Measurements from ENCODE around the gene SLC29A1. TPM values are rescaled to one million over a fixed set of nuclear protein-coding genes. Genes with fewer than 3 reads are reported as not detected.

The SLC29A1 gene
- total RNA-seq, 2 experiments from 2014 or later: 47.6 to 50.0 TPM

GRCh38 chr6:44199883-44200282 is 23.5 kb upstream of the SLC29A1 start:
- H3K4me1 Mint-ChIP-seq (ENCODE audit: low read depth): no peaks in the 10 kb centered on the region
- peaks cover 2% of the 10 kb centered on the region for H3K27me3 Mint-ChIP-seq
- no peak overlapping the region for H3K27ac Mint-ChIP-seq
- no peak overlapping the region for H3K4me3 Mint-ChIP-seq
- no peaks in the 10 kb centered on the region for H3K9me3 Mint-ChIP-seq
- DNase-seq: no peak
- intact Hi-C loops (cut with micrococcal nuclease): no loop called here
- no peaks in the 10 kb centered on the region for H3K36me3 Mint-ChIP-seq
- ChIA-PET CTCF (interaction anchor here (0.6 kb wide), 1 partner anchor 27 kb away, joined by 3 read pairs; no protein-coding TSS in a partner anchor), POLR2A (no interaction called here)

DNA sequence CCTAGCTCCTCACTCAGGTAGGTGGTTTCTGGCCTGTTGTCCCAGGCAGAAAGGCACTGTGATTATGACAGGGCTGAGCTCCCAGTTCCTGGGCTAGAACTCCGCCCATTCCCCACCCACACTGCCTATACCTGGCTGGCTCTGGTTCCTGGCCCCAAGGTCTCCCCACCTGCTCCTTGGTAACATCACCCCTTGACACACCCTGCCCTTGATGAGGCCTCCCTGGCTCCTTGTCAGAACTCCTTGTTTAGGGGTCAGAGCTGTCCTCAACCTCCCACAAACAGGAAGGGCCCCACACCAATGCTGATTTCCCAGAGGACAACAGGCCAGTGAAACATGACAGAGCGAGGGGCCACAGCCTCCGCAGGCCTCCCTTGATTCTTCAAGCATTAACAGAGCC is 22.2 kb upstream of the SLC29A1 start:
- no peak overlapping the region for H3K4me3 Mint-ChIP-seq
- no peak for DNase-seq
- ChIA-PET CTCF (no interaction called here), POLR2A (no interaction called here)
- H3K9me3 Mint-ChIP-seq: no peaks in the 10 kb centered on the region
- peaks cover 2% of the 10 kb centered on the region for H3K27me3 Mint-ChIP-seq
- intact Hi-C loops (cut with micrococcal nuclease): no loop called here
- H3K4me1 Mint-ChIP-seq (ENCODE audit: low read depth): no peaks in the 10 kb centered on the region
- H3K36me3 Mint-ChIP-seq: no peaks in the 10 kb centered on the region
- no peak overlapping the region for H3K27ac Mint-ChIP-seq

- H3K9me3 Mint-ChIP-seq: no peaks in the 10 kb centered on the region
- POLR2A ChIA-PET: no interaction called here
- H3K4me1 Mint-ChIP-seq (ENCODE audit: low read depth): no peaks in the 10 kb centered on the region
- H3K36me3 Mint-ChIP-seq: no peaks in the 10 kb centered on the region
- no peak for DNase-seq
- CTCF ChIA-PET: no interaction called here
- no peak overlapping the region for H3K4me3 Mint-ChIP-seq
- H3K27me3 Mint-ChIP-seq: peaks cover 2% of the 10 kb centered on the region
- no peak overlapping the region for H3K27ac Mint-ChIP-seq
- intact Hi-C loops (cut with micrococcal nuclease): no loop called here
Observed at GRCh38 chr6:44201638-44202303, 21.6 kb upstream of the SLC29A1 start.

DNA sequence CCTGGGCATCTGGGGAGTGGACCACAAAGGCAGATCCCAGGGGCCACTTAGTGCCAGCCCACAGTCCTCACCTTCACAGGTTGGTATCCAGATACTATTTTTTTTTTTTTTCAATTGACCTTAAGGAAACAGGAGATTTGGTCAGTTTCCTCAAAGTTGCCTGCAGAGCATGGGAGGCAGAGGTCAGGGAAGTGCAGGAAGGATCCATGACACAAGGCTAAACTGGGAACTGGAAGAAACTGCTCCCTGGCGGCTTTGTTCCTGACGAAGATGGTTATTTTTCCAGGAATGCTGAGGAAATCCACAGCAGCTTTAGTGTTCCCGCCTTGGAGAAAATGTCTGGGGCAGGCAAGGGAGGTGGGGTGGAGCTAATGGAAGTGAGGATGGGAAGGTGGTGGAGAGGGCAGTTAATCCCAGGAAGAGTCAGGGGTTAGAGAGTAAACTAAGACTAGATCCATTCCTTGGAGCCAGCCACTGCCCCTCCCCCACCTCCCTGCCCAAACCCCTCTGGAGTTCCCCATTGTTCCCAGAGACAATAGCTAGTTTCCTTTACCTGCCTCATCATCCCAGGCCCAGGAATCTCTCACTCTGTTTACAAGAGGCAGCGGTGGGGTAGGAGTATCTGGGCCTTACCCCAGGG is 20.9 kb upstream of the SLC29A1 start:
- H3K4me1 Mint-ChIP-seq (ENCODE audit: low read depth): no peaks in the 10 kb centered on the region
- intact Hi-C loops (cut with micrococcal nuclease): no loop called here
- no peak for DNase-seq
- no peaks in the 10 kb centered on the region for H3K36me3 Mint-ChIP-seq
- H3K9me3 Mint-ChIP-seq: no peaks in the 10 kb centered on the region
- H3K27me3 Mint-ChIP-seq: peaks cover 2% of the 10 kb centered on the region
- no peak overlapping the region for H3K4me3 Mint-ChIP-seq
- H3K27ac Mint-ChIP-seq: no peak overlapping the region
- ChIA-PET CTCF (no interaction called here), POLR2A (no interaction called here)

DNA sequence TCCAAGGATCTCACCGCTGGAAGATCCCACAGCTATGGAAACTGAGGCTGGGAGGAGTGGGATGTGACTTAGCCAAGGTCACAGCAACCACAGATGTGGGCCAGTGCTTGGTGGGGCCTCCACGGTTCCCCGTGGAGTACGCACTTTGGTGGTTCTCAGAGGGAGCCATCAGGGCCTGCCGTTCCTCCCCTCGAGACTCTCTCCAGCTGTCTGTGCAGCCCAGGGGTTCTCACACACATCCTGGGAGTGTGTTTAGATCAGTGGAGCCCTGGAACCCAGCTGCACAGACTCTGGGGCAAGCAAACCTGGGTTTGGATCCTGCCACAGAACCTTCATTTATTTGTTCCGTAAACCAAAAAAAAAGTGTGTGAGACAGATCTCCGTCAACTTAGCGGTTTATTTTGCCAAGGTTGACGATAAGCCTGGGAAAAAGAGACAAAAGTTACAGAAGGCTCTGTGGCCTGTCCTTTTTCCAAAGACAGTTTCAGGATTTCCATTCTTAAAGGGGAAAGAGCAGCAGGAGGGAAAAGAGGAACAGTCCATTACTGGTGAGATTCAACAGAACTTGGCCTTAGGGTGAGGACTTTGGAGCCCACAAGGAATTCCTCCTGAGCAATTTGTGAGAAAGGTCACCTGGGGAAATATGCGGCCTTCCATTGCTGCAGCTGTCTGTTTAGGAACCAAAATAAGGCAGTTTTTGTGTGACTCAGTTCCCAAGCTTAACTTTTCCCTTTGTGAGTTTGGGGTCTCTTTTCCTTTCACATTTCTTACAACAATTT is 20.2 kb upstream of the SLC29A1 start:
- no peak overlapping the region for H3K4me3 Mint-ChIP-seq
- ChIA-PET POLR2A (no interaction called here), CTCF (interaction anchor here (0.7 kb wide), 1 partner anchor 38 kb away, joined by 3 read pairs; no protein-coding TSS in a partner anchor)
- no peaks in the 10 kb centered on the region for H3K4me1 Mint-ChIP-seq (ENCODE audit: low read depth)
- no peak for DNase-seq
- no peaks in the 10 kb centered on the region for H3K9me3 Mint-ChIP-seq
- no peaks in the 10 kb centered on the region for H3K36me3 Mint-ChIP-seq
- H3K27ac Mint-ChIP-seq: no peak overlapping the region
- peaks cover 2% of the 10 kb centered on the region for H3K27me3 Mint-ChIP-seq
- intact Hi-C loops (cut with micrococcal nuclease): no loop called here

DNA sequence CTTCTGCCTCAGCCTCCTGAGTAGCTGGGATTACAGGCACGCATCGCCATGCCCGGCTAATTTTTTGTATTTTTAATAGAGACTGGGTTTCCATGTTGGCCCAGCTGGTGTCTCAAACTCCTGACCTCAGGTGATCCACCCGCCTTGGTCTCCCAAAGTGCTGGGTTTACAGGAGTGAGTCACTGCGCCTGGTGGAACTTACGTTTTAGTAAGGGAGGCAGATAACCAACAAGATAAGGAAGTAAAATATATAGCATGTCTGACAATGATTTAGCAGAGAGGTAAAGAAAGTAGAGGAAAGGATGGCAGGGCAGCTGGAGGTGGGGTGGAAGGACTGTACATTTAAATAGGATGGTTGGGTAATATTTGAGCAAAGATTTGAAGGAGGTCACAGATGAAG is 19.4 kb upstream of the SLC29A1 start:
- Mint-ChIP-seq H3K27me3 (peaks cover 2% of the 10 kb centered on the region), H3K9me3 (no peaks in the 10 kb centered on the region), H3K27ac (no peak overlapping the region), H3K36me3 (no peaks in the 10 kb centered on the region), H3K4me1 (ENCODE audit: low read depth) (no peaks in the 10 kb centered on the region), H3K4me3 (no peak overlapping the region)
- intact Hi-C loops (cut with micrococcal nuclease): no loop called here
- no peak for DNase-seq
- ChIA-PET CTCF (no interaction called here), POLR2A (no interaction called here)

DNA sequence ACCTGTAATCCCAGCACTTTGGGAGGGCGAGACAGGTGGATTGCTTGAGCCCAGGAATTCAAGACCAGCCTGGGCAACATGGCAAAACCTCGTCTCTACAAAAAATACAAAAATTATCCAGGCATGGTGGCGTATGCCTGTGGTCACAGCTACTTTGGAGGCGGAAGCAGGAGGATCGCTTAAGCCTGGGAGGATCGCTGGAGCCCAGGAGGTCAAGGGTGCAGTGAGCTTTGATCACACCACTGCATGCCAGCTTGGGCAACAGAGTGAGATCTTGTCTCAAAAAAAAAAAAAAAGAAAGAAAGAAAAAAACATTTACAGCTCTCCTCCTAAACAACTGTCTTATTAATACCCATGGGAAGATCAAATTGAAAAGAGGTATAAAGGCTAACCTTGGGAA is 15.4 kb upstream of the SLC29A1 start:
- Mint-ChIP-seq H3K36me3 (no peaks in the 10 kb centered on the region), H3K9me3 (no peaks in the 10 kb centered on the region), H3K27me3 (peaks cover 3% of the 10 kb centered on the region), H3K4me3 (no peak overlapping the region), H3K27ac (no peak overlapping the region), H3K4me1 (ENCODE audit: low read depth) (no peaks in the 10 kb centered on the region)
- CTCF ChIA-PET: no interaction called here
- intact Hi-C loops (cut with micrococcal nuclease): no loop called here
- POLR2A ChIA-PET: no interaction called here
- no peak for DNase-seq

GRCh38 chr6:44211284-44211683 is 12.1 kb upstream of the SLC29A1 start:
- no peak overlapping the region for H3K27ac Mint-ChIP-seq
- intact Hi-C loops (cut with micrococcal nuclease): no loop called here
- no peak overlapping the region for H3K4me3 Mint-ChIP-seq
- no peaks in the 10 kb centered on the region for H3K9me3 Mint-ChIP-seq
- CTCF ChIA-PET: interaction anchor here (2.4 kb wide), 1 partner anchor 10 kb away, joined by 8 read pairs; no protein-coding TSS in a partner anchor
- H3K36me3 Mint-ChIP-seq: no peaks in the 10 kb centered on the region
- peaks cover 3% of the 10 kb centered on the region for H3K27me3 Mint-ChIP-seq
- POLR2A ChIA-PET: no interaction called here
- no peaks in the 10 kb centered on the region for H3K4me1 Mint-ChIP-seq (ENCODE audit: low read depth)
- DNase-seq: no peak

- no peak overlapping the region for H3K4me3 Mint-ChIP-seq
- POLR2A ChIA-PET: no interaction called here
- no peaks in the 10 kb centered on the region for H3K36me3 Mint-ChIP-seq
- peaks cover 12% of the 10 kb centered on the region for H3K27me3 Mint-ChIP-seq
- CTCF ChIA-PET: interaction anchor here (1.1 to 2.6 kb wide), 3 partner anchors 42 to 114 kb away, joined by 3 to 8 read pairs (median 3); partner anchors contain the start of gene AARS2
- intact Hi-C loops (cut with micrococcal nuclease): no loop called here
- peaks cover 3% of the 10 kb centered on the region for H3K4me1 Mint-ChIP-seq (ENCODE audit: low read depth)
- no peak for DNase-seq
- H3K9me3 Mint-ChIP-seq: no peaks in the 10 kb centered on the region
- no peak overlapping the region for H3K27ac Mint-ChIP-seq
Observed at GRCh38 chr6:44214307-44214706, 9.1 kb upstream of the SLC29A1 start.

- H3K36me3 Mint-ChIP-seq: no peaks in the 10 kb centered on the region
- no peak within 1 kb of the TSS for H3K27ac Mint-ChIP-seq
- POLR2A ChIA-PET: no interaction called here
- intact Hi-C loops (cut with micrococcal nuclease): no loop called here
- no peak within 1 kb of the TSS for H3K4me3 Mint-ChIP-seq
- CTCF ChIA-PET: no interaction called here
- peaks cover 11% of the 10 kb centered on the region for H3K4me1 Mint-ChIP-seq (ENCODE audit: low read depth)
- no peak for DNase-seq
- H3K27me3 Mint-ChIP-seq: peaks cover 12% of the 10 kb centered on the region
- no peaks in the 10 kb centered on the region for H3K9me3 Mint-ChIP-seq
Observed at GRCh38 chr6:44216677-44217331, 6.6 kb upstream of the SLC29A1 start, which contains the start of gene MYMX. MYMX (plus strand) TSS chr6:44216926; CDS start chr6:44217472, 546 bp downstream.

- no peaks in the 10 kb centered on the region for H3K36me3 Mint-ChIP-seq
- CTCF ChIA-PET: interaction anchor here (1.0 kb wide), 1 partner anchor 28 kb away, joined by 3 read pairs; no protein-coding TSS in a partner anchor
- H3K4me3 Mint-ChIP-seq: no peak overlapping the region
- no peaks in the 10 kb centered on the region for H3K9me3 Mint-ChIP-seq
- H3K27me3 Mint-ChIP-seq: peaks cover 9% of the 10 kb centered on the region
- POLR2A ChIA-PET: no interaction called here
- no peak for DNase-seq
- intact Hi-C loops (cut with micrococcal nuclease): no loop called here
- peaks cover 16% of the 10 kb centered on the region for H3K4me1 Mint-ChIP-seq (ENCODE audit: low read depth)
- no peak overlapping the region for H3K27ac Mint-ChIP-seq
Observed at GRCh38 chr6:44217332-44218143, 5.9 kb upstream of the SLC29A1 start.
